Measurements from ENCODE around the gene GNB3.

The GNB3 gene

GRCh38 chr12:6796576-6796975 is 44.1 kb upstream of the GNB3 start:
- Histone ChIP-seq H3K79me2 (ENCODE audit: low read length) (no peaks in the 10 kb centered on the region), H2AFZ (ENCODE audit: low read depth, low read length) (no peak overlapping the region), H4K20me1 (ENCODE audit: insufficient read depth, low read length) (no peaks in the 10 kb centered on the region), H3K4me1 (ENCODE audit: low read length) (peaks cover 15% of the 10 kb centered on the region), H3K27ac (ENCODE audit: low read length) (no peak overlapping the region), H3K4me3 (ENCODE audit: low read length) (no peak overlapping the region), H3K9me3 (ENCODE audit: insufficient read depth, low read length) (no peaks in the 10 kb centered on the region), H3K27me3 (ENCODE audit: low read depth, low read length) (no peaks in the 10 kb centered on the region), H3K36me3 (replicated peaks; ENCODE audit: low read depth, low read length) (no peaks in the 10 kb centered on the region), H3K9ac (ENCODE audit: low read length) (no peak overlapping the region), H3K4me2 (ENCODE audit: low read length) (no peak overlapping the region)
- TF ChIP-seq CTCF (IDR thresholded peaks at IDR 0.05; ENCODE audit: low read depth, low read length) (no peak), EZH2phosphoT487 (IDR thresholded peaks at IDR 0.05; ENCODE audit: low read depth) (no peak)

GRCh38 chr12:6799147-6799546 is 41.6 kb upstream of the GNB3 start:
- Histone ChIP-seq H3K4me2 (ENCODE audit: low read length) (no peak overlapping the region), H3K27ac (ENCODE audit: low read length) (no peak overlapping the region), H3K79me2 (ENCODE audit: low read length) (no peaks in the 10 kb centered on the region), H3K9ac (ENCODE audit: low read length) (no peak overlapping the region), H3K9me3 (ENCODE audit: insufficient read depth, low read length) (no peaks in the 10 kb centered on the region), H3K4me1 (ENCODE audit: low read length) (no peaks in the 10 kb centered on the region), H3K36me3 (replicated peaks; ENCODE audit: low read depth, low read length) (no peaks in the 10 kb centered on the region), H4K20me1 (ENCODE audit: insufficient read depth, low read length) (no peaks in the 10 kb centered on the region), H3K4me3 (ENCODE audit: low read length) (no peak overlapping the region), H3K27me3 (ENCODE audit: low read depth, low read length) (no peaks in the 10 kb centered on the region), H2AFZ (ENCODE audit: low read depth, low read length) (no peak overlapping the region)
- TF ChIP-seq EZH2phosphoT487 (IDR thresholded peaks at IDR 0.05; ENCODE audit: low read depth) (no peak), CTCF (IDR thresholded peaks at IDR 0.05; ENCODE audit: low read depth, low read length) (no peak)

- Histone ChIP-seq H2AFZ (ENCODE audit: low read depth, low read length) (no peak overlapping the region), H3K36me3 (replicated peaks; ENCODE audit: low read depth, low read length) (no peaks in the 10 kb centered on the region), H3K27me3 (ENCODE audit: low read depth, low read length) (no peaks in the 10 kb centered on the region), H3K9ac (ENCODE audit: low read length) (no peak overlapping the region), H3K4me3 (ENCODE audit: low read length) (no peak overlapping the region), H3K4me2 (ENCODE audit: low read length) (no peak overlapping the region), H3K27ac (ENCODE audit: low read length) (no peak overlapping the region), H3K9me3 (ENCODE audit: insufficient read depth, low read length) (no peaks in the 10 kb centered on the region), H3K79me2 (ENCODE audit: low read length) (no peaks in the 10 kb centered on the region), H4K20me1 (ENCODE audit: insufficient read depth, low read length) (no peaks in the 10 kb centered on the region), H3K4me1 (ENCODE audit: low read length) (peaks cover 14% of the 10 kb centered on the region)
- no peak for TF ChIP-seq CTCF (IDR thresholded peaks at IDR 0.05; ENCODE audit: low read depth, low read length)
- no peak for TF ChIP-seq EZH2phosphoT487 (IDR thresholded peaks at IDR 0.05; ENCODE audit: low read depth)
Observed at GRCh38 chr12:6807170-6807569, 33.6 kb upstream of the GNB3 start.

DNA sequence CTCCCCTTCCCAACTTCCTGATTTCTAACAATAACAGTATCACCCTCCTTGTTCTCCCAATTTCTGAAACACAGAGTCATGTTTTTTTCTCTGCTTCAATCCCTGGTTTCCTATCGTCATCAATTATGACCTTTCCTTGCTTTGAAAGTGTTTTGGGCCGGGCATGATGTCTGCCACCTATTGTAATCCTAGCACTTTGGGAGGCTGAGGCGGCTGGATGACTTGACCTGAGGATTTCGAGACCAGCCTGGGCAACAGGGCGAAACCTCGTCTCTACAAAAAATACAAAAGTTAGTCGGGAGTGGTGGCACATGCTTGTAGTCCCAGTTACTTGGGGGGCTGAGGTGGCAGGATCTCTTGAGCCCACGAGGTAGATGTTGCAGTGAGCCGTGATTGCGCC is 31.7 kb upstream of the GNB3 start:
- no peak overlapping the region for H2AFZ ChIP-seq (ENCODE audit: low read depth, low read length)

More for the DNA sequence above, 31.7 kb upstream of the GNB3 start:
- Histone ChIP-seq H3K36me3 (replicated peaks; ENCODE audit: low read depth, low read length) (no peaks in the 10 kb centered on the region), H3K27ac (ENCODE audit: low read length) (no peak overlapping the region), H3K79me2 (ENCODE audit: low read length) (no peaks in the 10 kb centered on the region), H3K4me3 (ENCODE audit: low read length) (no peak overlapping the region), H4K20me1 (ENCODE audit: insufficient read depth, low read length) (no peaks in the 10 kb centered on the region), H3K4me2 (ENCODE audit: low read length) (no peak overlapping the region), H3K27me3 (ENCODE audit: low read depth, low read length) (peaks cover 10% of the 10 kb centered on the region), H3K4me1 (ENCODE audit: low read length) (peaks cover 26% of the 10 kb centered on the region), H3K9me3 (ENCODE audit: insufficient read depth, low read length) (no peaks in the 10 kb centered on the region), H3K9ac (ENCODE audit: low read length) (no peak overlapping the region)
- no peak for TF ChIP-seq EZH2phosphoT487 (IDR thresholded peaks at IDR 0.05; ENCODE audit: low read depth)
- no peak for TF ChIP-seq CTCF (IDR thresholded peaks at IDR 0.05; ENCODE audit: low read depth, low read length)

Measured in OCI-LY3 (cell line).